Lower leg skin (tissue), 3 donors: ENCODE measurements around the gene THBS3.

ENCODE experiments used
- CTCF ChIP-seq, 3 donors: fragments of 450-650 bp; IDR thresholded peaks; one replicate each; pipeline ENCODE4 v1.5.1; 2016; ENCODE audit warnings: antibody characterized with exemption in 3 of 3, mild to moderate bottlenecking in 3 of 3, moderate library complexity in 2 of 3
- POLR2A ChIP-seq, 2 donors: fragments of 450-650 bp; IDR thresholded peaks; one replicate each; pipeline ENCODE4 v1.6.1; 2016 to 2017; ENCODE audit warnings: antibody characterized with exemption in 2 of 2, mild to moderate bottlenecking in 1 of 2, moderate library complexity in 1 of 2

- TF ChIP-seq CTCF (IDR thresholded peaks at IDR 0.05) (peak in 1 of 3 donors; percentile 89), POLR2A (IDR thresholded peaks at IDR 0.05) (no peak)
Measured at GRCh38 chr1:155193275-155193990, 14.3 kb downstream of the THBS3 start.
